ENCODE measurements around the gene TARS1. TPM values are rescaled to one million over a fixed set of nuclear protein-coding genes. Genes with fewer than 3 reads are reported as not detected.

TARS1 gene
- total RNA-seq, 1 experiment from 2014 or later, result 304 TPM

GRCh38 chr5:33479311-33479710 is 38.5 kb downstream of the TARS1 start (continued):
- TF ChIP-seq AR (CRISPR knock-in tag; IDR thresholded peaks at IDR 0.05) (no peak), ZNF425 (CRISPR knock-in tag; conservative IDR thresholded peaks at IDR 0.05) (no peak), ZSCAN18 (CRISPR knock-in tag; IDR thresholded peaks at IDR 0.05) (no peak), ELF4 (CRISPR knock-in tag; IDR thresholded peaks at IDR 0.05; ENCODE audit: low read depth) (no peak), ZNF532 (CRISPR knock-in tag; IDR thresholded peaks at IDR 0.05; ENCODE audit: borderline replicate concordance) (no peak), MLX (CRISPR knock-in tag; IDR thresholded peaks at IDR 0.05) (no peak), CREM (CRISPR knock-in tag; IDR thresholded peaks at IDR 0.05) (no peak), HMGA2 (CRISPR knock-in tag; IDR thresholded peaks at IDR 0.05) (no peak), KAT7 (CRISPR knock-in tag; IDR thresholded peaks at IDR 0.05; ENCODE audit: borderline replicate concordance) (no peak), HMGXB4 (CRISPR knock-in tag; IDR thresholded peaks at IDR 0.05) (no peak), CBFB (CRISPR knock-in tag; IDR thresholded peaks at IDR 0.05; ENCODE audit: low read depth) (no peak), NR2C2 (CRISPR knock-in tag; IDR thresholded peaks at IDR 0.05) (no peak), JUN (CRISPR knock-in tag; IDR thresholded peaks at IDR 0.05) (no peak), SOX15 (CRISPR knock-in tag; IDR thresholded peaks at IDR 0.05) (no peak)

All from WTC11 (cell line).